SK-N-SH (cell line): Measurements from ENCODE around the gene KRTAP10-8. TPM values are rescaled to one million over a fixed set of nuclear protein-coding genes. Genes with fewer than 3 reads are reported as not detected.

Experiments
- CTCF ChIA-PET: fragments of 300-600, 350-600 bp; formaldehyde crosslinking; extraction: SDS; loops from one replicate; lab custom pipeline; 2021; lab: Yijun Ruan, JAX
- POLR2A ChIA-PET: fragments of 350-600 bp; sonication (Branson Sonifier 250); formaldehyde crosslinking; extraction: SDS; loops from one replicate; lab custom pipeline; 2020; ENCODE audit warnings: antibody characterized with exemption, inconsistent platforms; lab: Yijun Ruan, JAX
- DNase-seq: peaks from one replicate; pipeline ENCODE4 v3.0.0; 2012
- H2AFZ ChIP-seq: fragments of 200-600 bp; sonication (generic); 2 replicates; pipeline ENCODE4 v1.8.1; 2016; ENCODE audit warnings: antibody characterized with exemption, mild to moderate bottlenecking, low read depth
- H3F3A ChIP-seq: fragments of 200-600 bp; sonication (generic); replicated peaks from 2 replicates; pipeline ENCODE3; 2016; ENCODE audit warnings: antibody characterized with exemption, mild to moderate bottlenecking; ENCODE audit not compliant: insufficient read depth
- H3K27ac ChIP-seq, 2 experiments: fragments of 200-500 bp in 1 of 2; fragments of 200-600 bp in 1 of 2; sonication (Bioruptor generic) in 1 of 2; sonication (generic), shearing (Covaris generic) in 1 of 2; 2 replicates each; pipeline versions ENCODE4 v1.5.1 to v1.6.1; 2014 to 2016; ENCODE audit warnings: low read depth in 2 of 2, inconsistent platforms in 1 of 2, low read length in 1 of 2, mild to moderate bottlenecking in 1 of 2, mixed read lengths in 1 of 2
- H3K27me3 ChIP-seq: fragments of 200-600 bp; sonication (generic), shearing (Covaris generic); 2 replicates; pipeline ENCODE4 v1.6.1; 2016; ENCODE audit warnings: mixed run types; ENCODE audit not compliant: insufficient read depth
- H3K36me3 ChIP-seq, 2 experiments: fragments of 200-500 bp in 1 of 2; fragments of 200-600 bp in 1 of 2; sonication (Bioruptor generic) in 1 of 2; sonication (generic) in 1 of 2; replicated peaks in 1 of 2; 2 replicates each; pipeline versions ENCODE3 to v1.5.1; 2014 to 2016; ENCODE audit warnings: low read length in 1 of 2, mild to moderate bottlenecking in 1 of 2; ENCODE audit not compliant: insufficient read depth in 2 of 2, control insufficient read depth in 1 of 2
- H3K4me1 ChIP-seq, 2 experiments: fragments of 200-500 bp in 1 of 2; fragments of 200-600 bp in 1 of 2; sonication (Bioruptor generic) in 1 of 2; sonication (generic), shearing (Covaris generic) in 1 of 2; 2 replicates each; pipeline versions ENCODE4 v1.5.1 to v1.6.1; 2014 to 2016; ENCODE audit warnings: low read depth in 1 of 2, low read length in 1 of 2, mixed run types in 1 of 2; ENCODE audit not compliant: insufficient read depth in 2 of 2, control insufficient read depth in 1 of 2
- H3K4me2 ChIP-seq: fragments of 200-600 bp; sonication (generic), shearing (Covaris generic); 2 replicates; pipeline ENCODE4 v1.6.1; 2017; ENCODE audit warnings: mixed run types
- H3K4me3 ChIP-seq, 2 experiments: fragments of 200-500 bp in 1 of 2; fragments of 200-600 bp in 1 of 2; sonication (Bioruptor generic) in 1 of 2; sonication (generic), shearing (Covaris generic) in 1 of 2; 2 replicates each; pipeline versions ENCODE4 v1.5.1 to v1.8.1; 2014 to 2016; ENCODE audit warnings: low read depth in 2 of 2, inconsistent platforms in 1 of 2, low read length in 1 of 2, mild to moderate bottlenecking in 1 of 2, mixed read lengths in 1 of 2, moderate library complexity in 1 of 2
- H3K79me2 ChIP-seq: fragments of 200-600 bp; sonication (generic); 2 replicates; pipeline ENCODE4 v1.8.1; 2017; ENCODE audit warnings: mild to moderate bottlenecking; ENCODE audit not compliant: insufficient read depth
- H3K9ac ChIP-seq: fragments of 200-600 bp; sonication (generic); 2 replicates; pipeline ENCODE4 v1.6.1; 2017; ENCODE audit warnings: mixed run types
- H3K9me2 ChIP-seq: fragments of 200-600 bp; sonication (generic); 2 replicates; pipeline ENCODE4 v1.6.1; 2017; ENCODE audit warnings: mixed run types
- H3K9me3 ChIP-seq: fragments of 200-600 bp; sonication (generic); 2 replicates; pipeline ENCODE4 v1.6.1; 2017; ENCODE audit warnings: mixed run types, mild to moderate bottlenecking, moderate library complexity
- H4K20me1 ChIP-seq: fragments of 200-600 bp; sonication (generic); 2 replicates; pipeline ENCODE4 v1.6.1; 2017; ENCODE audit warnings: mild to moderate bottlenecking, mixed run types; ENCODE audit not compliant: insufficient read depth
- CHD2 ChIP-seq: fragments of 150-350 bp; IDR thresholded peaks from 2 replicates; pipeline ENCODE4 v1.6.1; 2018; ENCODE audit warnings: low read length; ENCODE audit not compliant: partially characterized antibody
- EP300 ChIP-seq, 2 experiments: IDR thresholded peaks; 2 replicates each; pipeline versions ENCODE4 v1.4.0 to v1.6.1; 2012; ENCODE audit warnings: borderline replicate concordance in 1 of 2, low read depth in 1 of 2, low read length in 1 of 2
- EZH2phosphoT487 ChIP-seq: fragments of 200-600 bp; sonication (generic); IDR thresholded peaks from 2 replicates; pipeline ENCODE4 v1.6.1; 2017; ENCODE audit warnings: low read depth, mixed run types, mild to moderate bottlenecking, antibody characterized with exemption, moderate library complexity, borderline replicate concordance
- FOSL2 ChIP-seq: IDR thresholded peaks from 2 replicates; pipeline ENCODE4 v1.4.0; 2012; ENCODE audit warnings: low read depth, mild to moderate bottlenecking, moderate library complexity, borderline replicate concordance
- FOXJ3 ChIP-seq: sonication (generic); formaldehyde crosslinking; IDR thresholded peaks from 2 replicates; pipeline ENCODE4 v1.5.1; 2020; ENCODE audit warnings: mild to moderate bottlenecking, missing genetic modification reagents
- FOXM1 ChIP-seq: IDR thresholded peaks from 2 replicates; pipeline ENCODE4 v1.4.0; 2012; ENCODE audit warnings: low read depth, mild to moderate bottlenecking
- GABPA ChIP-seq: IDR thresholded peaks from 2 replicates; pipeline ENCODE4 v1.4.0; 2012; ENCODE audit warnings: low read depth, mild to moderate bottlenecking
- GATA2 ChIP-seq: sonication (generic); formaldehyde crosslinking; IDR thresholded peaks from 2 replicates; pipeline ENCODE4 v1.5.0; 2020; ENCODE audit warnings: mild to moderate bottlenecking, missing genetic modification reagents
- MEF2A ChIP-seq: IDR thresholded peaks from 2 replicates; pipeline ENCODE4 v1.4.0; 2012; ENCODE audit warnings: low read depth, borderline replicate concordance
- NFIC ChIP-seq: IDR thresholded peaks from 2 replicates; pipeline ENCODE4 v1.4.0; 2012; ENCODE audit warnings: borderline replicate concordance
- RCOR1 ChIP-seq: fragments of 150-350 bp; IDR thresholded peaks from 2 replicates; pipeline ENCODE4 v1.6.1; 2017; ENCODE audit warnings: antibody characterized with exemption, low read length
- RFX5 ChIP-seq: IDR thresholded peaks from 2 replicates; pipeline ENCODE4 v1.6.1; 2012; ENCODE audit warnings: mild to moderate bottlenecking, improper control_type of control experiment, low read length
- RXRA ChIP-seq: IDR thresholded peaks from 2 replicates; pipeline ENCODE4 v1.4.0; 2012; ENCODE audit warnings: low read depth, mild to moderate bottlenecking, borderline replicate concordance
- SIN3A ChIP-seq: IDR thresholded peaks from 2 replicates; pipeline ENCODE4 v1.6.1; 2012; ENCODE audit warnings: low read depth, mild to moderate bottlenecking, low read length, moderate library complexity, borderline replicate concordance
- SMC3 ChIP-seq: IDR thresholded peaks from 2 replicates; pipeline ENCODE4 v1.6.1; 2012; ENCODE audit warnings: low read depth, low read length, improper control_type of control experiment
- TAF1 ChIP-seq: IDR thresholded peaks from 2 replicates; pipeline ENCODE4 v1.6.1; 2012; ENCODE audit warnings: low read depth, mild to moderate bottlenecking, low read length, moderate library complexity, borderline replicate concordance
- TEAD4 ChIP-seq: IDR thresholded peaks from 2 replicates; pipeline ENCODE4 v1.4.0; 2012; ENCODE audit warnings: mild to moderate bottlenecking, borderline replicate concordance; ENCODE audit not compliant: insufficient read depth
- USF1 ChIP-seq: IDR thresholded peaks from 2 replicates; pipeline ENCODE4 v1.4.0; 2012; ENCODE audit warnings: low read depth, borderline replicate concordance
- USF2 ChIP-seq: fragments of 150-350 bp; IDR thresholded peaks from 2 replicates; pipeline ENCODE4 v1.6.1; 2017; ENCODE audit warnings: antibody characterized with exemption, low read length, low read depth, borderline replicate concordance
- YY1 ChIP-seq: IDR thresholded peaks from 2 replicates; pipeline ENCODE4 v1.4.0; 2012; ENCODE audit warnings: low read depth, mild to moderate bottlenecking
- WGBS: methylation state at CpG from one replicate; pipeline ENCODE4 v1.1.6; 2017; ENCODE audit warnings: low lambda C conversion rate; 5-methylcytosine and 5-hydroxymethylcytosine counted together
- polyA plus RNA-seq, 3 experiments: library from polyadenylated mRNA; depleted of rRNA; stranded (reverse); fragments of >200 nt; gene quantifications; 2 replicates each; pipeline ENCODE4 v1.2.3, GENCODE V29; 2012
- TF ChIP-seq, protein P1 (sequence below): IDR thresholded peaks from 2 replicates; pipeline ENCODE4 v1.4.0; 2012; ENCODE audit warnings: low read depth

KRTAP10-8 gene
- polyA plus RNA-seq, 1 of the 3 experiments (the other 2 are of a cell fraction), result not detected

DNA sequence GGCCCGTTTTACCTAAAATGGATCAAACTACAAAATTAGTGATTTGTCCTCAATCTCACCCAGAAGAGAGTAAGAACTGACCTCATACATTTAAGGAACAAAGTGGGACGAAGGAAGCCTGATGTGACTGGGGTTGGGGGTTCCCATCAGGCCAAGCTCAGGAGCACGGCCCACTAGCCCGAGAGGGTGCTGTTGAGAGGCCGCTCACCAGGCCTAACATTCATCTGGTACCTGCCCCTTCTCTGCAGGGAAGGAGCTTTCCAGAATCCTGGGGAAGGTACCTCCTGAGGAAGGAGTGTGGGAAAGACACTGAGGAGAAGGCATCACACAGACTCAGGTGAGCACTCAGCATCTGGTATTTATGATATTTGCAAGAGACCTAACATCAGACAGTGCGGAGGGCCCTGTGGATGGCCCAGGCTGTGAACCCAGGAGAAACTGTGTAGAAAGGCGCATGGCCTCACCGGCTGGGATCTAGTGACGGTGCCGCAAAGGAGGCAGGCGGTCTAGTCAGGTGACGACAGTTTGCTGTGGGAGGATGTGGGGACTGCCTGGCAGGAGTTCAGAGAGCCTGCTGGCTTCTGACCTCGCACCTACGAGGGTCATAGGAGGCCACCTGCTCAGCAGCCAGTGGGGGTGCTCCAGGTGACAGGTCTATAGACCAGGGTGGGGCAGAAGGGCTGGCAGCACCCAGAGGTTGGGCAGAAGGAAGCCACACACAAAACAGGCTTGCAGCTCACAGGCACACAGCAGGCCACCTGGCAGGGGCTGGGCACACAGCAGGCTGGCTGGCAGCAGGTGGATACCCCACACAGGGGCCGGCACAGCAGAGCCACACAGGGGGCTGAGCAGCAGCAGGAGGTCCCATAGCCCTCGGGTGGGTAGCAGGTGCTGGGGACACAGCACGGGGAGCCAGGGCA lies 42.0 kb downstream of the KRTAP10-8 start:
- no peak for DNase-seq
- H3K79me2 ChIP-seq, result no peaks in the 10 kb centered on the region

GRCh38 chr21:44654576-44655175 lies 42.8 kb downstream of the KRTAP10-8 start, which contains the start of gene KRTAP12-4:
KRTAP12-4 (minus strand) TSS chr21:44654659; CDS start chr21:44654614, 45 bp downstream.
- Histone ChIP-seq H3K4me3 (no peak within 1 kb of the TSS), H3K9ac (no peak within 1 kb of the TSS), H3K27me3 (peaks cover 33% of the 10 kb centered on the region), H3K9me3 (no peaks in the 10 kb centered on the region), H4K20me1 (no peaks in the 10 kb centered on the region), H3K4me1 (no peaks in the 10 kb centered on the region), H3K36me3 (no peaks in the 10 kb centered on the region), H3K4me2 (no peak within 1 kb of the TSS), H3K9me2 (no peaks in the 10 kb centered on the region), H3K27ac (no peak within 1 kb of the TSS), H2AFZ (no peak within 1 kb of the TSS), H3K79me2 (no peaks in the 10 kb centered on the region), H3F3A (no peaks in the 10 kb centered on the region)
- ChIA-PET POLR2A (interaction anchor here (1.1 kb wide), 1 partner anchor 31 kb away, joined by 3 read pairs; no protein-coding TSS in a partner anchor), CTCF (no interaction called here)
- TF ChIP-seq TEAD4, result no peak
- TF ChIP-seq, protein P1, sequence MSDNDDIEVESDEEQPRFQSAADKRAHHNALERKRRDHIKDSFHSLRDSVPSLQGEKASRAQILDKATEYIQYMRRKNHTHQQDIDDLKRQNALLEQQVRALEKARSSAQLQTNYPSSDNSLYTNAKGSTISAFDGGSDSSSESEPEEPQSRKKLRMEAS, result no peak
- TF ChIP-seq RCOR1, result no peak
- TF ChIP-seq USF2, result no peak
- TF ChIP-seq MEF2A, result no peak
- no peak for TF ChIP-seq EZH2phosphoT487
- TF ChIP-seq SMC3, result no peak
- TF ChIP-seq CHD2, result no peak
- no peak for TF ChIP-seq YY1
- no peak for TF ChIP-seq SIN3A
- TF ChIP-seq NFIC, result no peak
- no peak for TF ChIP-seq TAF1
- TF ChIP-seq RFX5, result no peak
- no peak for TF ChIP-seq USF1
- no peak for TF ChIP-seq FOXJ3 (CRISPR knock-in tag)
- TF ChIP-seq GATA2 (CRISPR knock-in tag), result no peak
- no peak for DNase-seq
- 4% methylated on average over 7 of the region's 9 CpGs for WGBS

More for the DNA sequence above, 42.0 kb downstream of the KRTAP10-8 start:
- Histone ChIP-seq H3K4me3 (no peak overlapping the region), H3F3A (no peaks in the 10 kb centered on the region), H3K4me1 (no peaks in the 10 kb centered on the region), H3K36me3 (no peaks in the 10 kb centered on the region), H2AFZ (no peak overlapping the region), H3K9ac (no peak overlapping the region), H3K9me3 (no peaks in the 10 kb centered on the region), H4K20me1 (no peaks in the 10 kb centered on the region), H3K4me2 (no peak overlapping the region), H3K9me2 (no peaks in the 10 kb centered on the region), H3K27ac (no peak overlapping the region), H3K27me3 (peaks cover 40% of the 10 kb centered on the region)
- TF ChIP-seq FOXM1, result no peak
- no peak for TF ChIP-seq GABPA
- TF ChIP-seq NFIC, result no peak
- TF ChIP-seq EP300 (IDR thresholded peaks at IDR 0.05; ENCODE audit: borderline replicate concordance in 1 of 2, low read depth in 1 of 2, low read length in 1 of 2), result no peak
- TF ChIP-seq MEF2A, result no peak
- no peak for TF ChIP-seq RXRA
- no peak for TF ChIP-seq FOSL2
- POLR2A ChIA-PET, result interaction anchor here (1.1 kb wide), 1 partner anchor 32 kb away, joined by 3 read pairs; no protein-coding TSS in a partner anchor
- WGBS, result 29% methylated on average over 10 of the region's 17 CpGs
- CTCF ChIA-PET, result interaction anchor here (0.6 to 0.9 kb wide), 2 partner anchors 23 to 122 kb away, joined by 3 read pairs; no protein-coding TSS in a partner anchor
